Measurements from ENCODE around the gene TSKS. TPM values are rescaled to one million over a fixed set of nuclear protein-coding genes. Genes with fewer than 3 reads are reported as not detected.

TSKS gene
- total RNA-seq, 2 donors from 2014 or later: not detected

DNA sequence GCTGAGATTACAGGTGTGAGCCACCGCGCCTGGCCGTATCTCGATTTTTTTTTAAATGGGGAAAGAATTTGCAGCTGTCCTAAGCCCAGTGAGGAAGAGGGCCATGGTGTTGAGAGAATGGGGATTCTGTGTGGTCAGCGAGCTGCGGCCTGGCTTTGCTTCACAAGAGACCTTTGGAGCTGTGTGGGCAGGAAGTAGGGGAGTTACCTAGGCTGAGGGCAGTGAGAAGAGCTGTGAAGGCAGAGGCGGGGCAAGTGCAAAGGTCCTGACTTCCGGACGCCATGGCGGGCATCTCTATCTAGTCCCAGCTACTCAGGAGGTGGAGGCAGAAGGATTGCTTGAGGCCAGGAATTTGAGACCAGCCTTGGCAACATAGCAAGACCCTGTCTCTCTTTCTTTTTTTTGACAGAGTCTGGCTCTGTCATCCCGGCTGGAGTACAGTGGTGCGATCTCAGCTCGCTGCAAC is 8.6 kb upstream of the TSKS start:
- no peak overlapping the region for H3K9ac ChIP-seq (ENCODE audit: low read depth in 2 of 2, low read length in 2 of 2)

DNA sequence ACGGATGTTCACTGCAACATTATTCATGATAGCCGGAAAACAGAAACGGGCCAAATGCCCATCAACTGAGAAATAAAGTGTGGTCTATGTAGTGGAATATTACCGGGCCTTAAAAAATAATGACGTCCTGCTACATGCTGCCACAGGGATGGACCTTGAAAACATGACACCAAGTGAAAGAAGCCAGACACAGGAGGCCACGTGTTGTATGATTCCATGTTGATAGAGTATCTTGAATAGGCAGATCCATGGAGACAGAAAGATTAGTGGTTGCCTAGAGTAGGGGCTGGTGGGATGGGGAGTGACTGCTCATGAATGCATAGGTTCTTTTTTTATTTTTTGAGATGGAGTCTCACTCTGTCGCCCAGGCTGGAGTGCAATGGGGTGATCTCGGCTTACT is 7.4 kb upstream of the TSKS start:
- intact Hi-C loops (cut with DNase I): no loop called here
- Histone ChIP-seq H3K9ac (ENCODE audit: low read depth in 2 of 2, low read length in 2 of 2) (no peak overlapping the region), H3K27me3 (no peaks in the 10 kb centered on the region), H3K9me3 (no peaks in the 10 kb centered on the region), H3K36me3 (no peaks in the 10 kb centered on the region), H3K4me3 (no peak overlapping the region), H3K4me1 (peaks cover 12% of the 10 kb centered on the region), H3K27ac (no peak overlapping the region)
- no peak for TF ChIP-seq CTCF (IDR thresholded peaks at IDR 0.05)
- DNase-seq: no peak

More for the DNA sequence above, 8.6 kb upstream of the TSKS start:
- Histone ChIP-seq H3K27me3 (no peaks in the 10 kb centered on the region), H3K9me3 (no peaks in the 10 kb centered on the region), H3K4me1 (peaks cover 8% of the 10 kb centered on the region), H3K27ac (peak overlapping the region; percentile 33), H3K36me3 (no peaks in the 10 kb centered on the region), H3K4me3 (no peak overlapping the region)
- DNase-seq: no peak
- no peak for TF ChIP-seq CTCF (IDR thresholded peaks at IDR 0.05)
- intact Hi-C loops (cut with DNase I): no loop called here

DNA sequence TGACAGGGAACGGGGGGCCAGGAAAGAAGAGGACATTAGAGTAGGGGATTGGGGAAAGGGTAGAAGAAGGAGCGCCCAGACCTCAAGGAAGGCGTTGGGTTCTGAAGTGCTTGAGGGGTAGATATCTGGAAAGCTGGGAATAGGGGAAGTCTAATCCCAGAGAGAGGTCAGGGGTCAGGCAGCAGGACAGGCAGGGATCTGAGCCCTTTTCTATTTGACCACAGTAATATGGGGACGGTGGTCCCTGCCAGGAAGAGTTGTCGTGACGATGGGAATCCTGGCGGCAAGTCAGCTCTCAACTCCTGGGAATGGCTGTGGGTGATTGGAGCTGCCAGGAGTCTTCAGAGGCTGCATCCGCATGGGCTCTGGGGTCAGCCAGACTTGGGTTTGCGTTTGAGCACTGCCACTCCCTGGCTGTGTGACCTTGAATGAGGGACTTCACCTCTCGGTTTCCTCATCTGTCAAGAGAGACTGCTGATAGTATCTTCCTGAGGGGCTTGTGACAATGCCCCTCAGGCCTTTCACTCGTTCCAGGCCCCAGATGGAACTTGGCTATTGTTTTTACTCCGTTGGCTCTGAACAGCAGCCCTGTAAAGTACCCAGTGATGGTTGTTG is 5.0 kb upstream of the TSKS start:
- Histone ChIP-seq H3K27ac (no peak overlapping the region), H3K4me1 (peaks cover 13% of the 10 kb centered on the region), H3K9me3 (no peaks in the 10 kb centered on the region), H3K27me3 (no peaks in the 10 kb centered on the region), H3K36me3 (no peaks in the 10 kb centered on the region), H3K9ac (ENCODE audit: low read depth in 2 of 2, low read length in 2 of 2) (peak overlapping the region; percentile 79 to 97), H3K4me3 (peak overlapping the region; percentile 67)
- no peak for DNase-seq
- TF ChIP-seq CTCF (IDR thresholded peaks at IDR 0.05): no peak
- intact Hi-C loops (cut with DNase I): no loop called here

DNA sequence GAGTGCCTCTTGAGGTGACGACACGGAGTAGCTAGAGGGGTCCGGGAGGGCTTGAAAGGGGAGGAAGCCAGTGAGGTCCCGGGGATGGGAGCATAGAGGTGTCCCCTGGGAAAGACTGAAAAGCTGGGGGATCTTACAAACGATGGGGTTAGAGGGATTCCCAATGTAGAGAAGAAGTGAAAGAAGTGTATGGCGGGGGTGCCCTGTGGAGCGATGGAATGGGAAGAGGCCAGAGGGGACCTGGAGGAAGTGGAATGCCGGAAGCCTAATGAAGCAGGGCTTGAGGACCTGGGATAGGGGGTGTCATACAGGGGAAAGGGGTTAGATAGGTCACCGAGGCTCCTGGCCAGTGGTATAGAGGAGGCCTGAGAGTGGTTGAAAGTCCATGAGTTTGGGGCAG is 4.3 kb upstream of the TSKS start:
- Histone ChIP-seq H3K4me1 (peaks cover 13% of the 10 kb centered on the region), H3K9me3 (no peaks in the 10 kb centered on the region), H3K9ac (ENCODE audit: low read depth in 2 of 2, low read length in 2 of 2) (peak overlapping the region; percentile 79 to 97), H3K27me3 (no peaks in the 10 kb centered on the region), H3K4me3 (peak overlapping the region; percentile 67), H3K36me3 (no peaks in the 10 kb centered on the region), H3K27ac (peak overlapping the region; percentile 55)
- intact Hi-C loops (cut with DNase I): no loop called here
- no peak for DNase-seq
- TF ChIP-seq CTCF (IDR thresholded peaks at IDR 0.05): no peak

DNA sequence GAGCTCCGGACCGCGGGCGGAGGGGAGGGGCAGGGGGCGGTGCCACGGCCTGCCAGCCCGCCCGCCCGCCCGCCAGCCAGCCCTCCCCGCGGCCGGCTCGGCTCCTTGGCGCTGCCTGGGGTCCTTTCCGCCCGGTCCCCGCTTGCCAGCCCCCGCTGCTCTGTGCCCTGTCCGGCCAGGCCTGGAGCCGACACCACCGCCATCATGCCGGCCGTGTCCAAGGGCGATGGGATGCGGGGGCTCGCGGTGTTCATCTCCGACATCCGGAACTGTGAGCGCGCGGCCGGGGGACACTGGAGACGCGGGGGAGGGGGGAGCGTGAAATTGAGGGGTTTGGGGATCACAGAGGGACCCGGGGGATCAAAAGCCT is 3.8 kb upstream of the TSKS start, which contains the start of gene AP2A1:
TSS of gene AP2A1 (plus strand) at position 72 of the 370 bp plus-strand sequence. CDS start at position 205, 133 bp downstream.
- intact Hi-C loops (cut with DNase I): no loop called here
- DNase-seq: no peak
- no peaks in the 10 kb centered on the region for H3K9me3 ChIP-seq
- H3K36me3 ChIP-seq: no peaks in the 10 kb centered on the region
- H3K27ac ChIP-seq: peak within 1 kb of the TSS; percentile 87
- H3K9ac ChIP-seq (ENCODE audit: low read depth in 2 of 2, low read length in 2 of 2): peak within 1 kb of the TSS; percentile 79 to 97
- peaks cover 13% of the 10 kb centered on the region for H3K4me1 ChIP-seq
- no peak for TF ChIP-seq CTCF (IDR thresholded peaks at IDR 0.05)
- no peaks in the 10 kb centered on the region for H3K27me3 ChIP-seq
- H3K4me3 ChIP-seq: peak within 1 kb of the TSS; percentile 67
